NCI-H460 (cell line): ENCODE data around the gene ARHGEF17. TPM values are rescaled to one million over a fixed set of nuclear protein-coding genes. Genes with fewer than 3 reads are reported as not detected.
A peak's percentile ranks its signal among the peaks of the same experiment; 100 is the strongest.

Source experiments
- DNase-seq: peaks from one replicate; pipeline ENCODE4 v3.0.0-alpha.2; 2016; ENCODE audit warnings: low read depth; ENCODE audit errors: extremely low read depth
- total RNA-seq: library from RNA; depleted of rRNA; stranded (reverse); fragments of >200 nt; shearing (Covaris generic); gene quantifications from 2 replicates; pipeline ENCODE4 v1.2.3, GENCODE V29; 2014; rRNA removed

Gene ARHGEF17
- total RNA-seq, 1 experiment from 2014 or later = 3.7 TPM

GRCh38 chr11:73403541-73403940 lies 95.5 kb downstream of the ARHGEF17 start:
- DNase-seq = no peak

DNA sequence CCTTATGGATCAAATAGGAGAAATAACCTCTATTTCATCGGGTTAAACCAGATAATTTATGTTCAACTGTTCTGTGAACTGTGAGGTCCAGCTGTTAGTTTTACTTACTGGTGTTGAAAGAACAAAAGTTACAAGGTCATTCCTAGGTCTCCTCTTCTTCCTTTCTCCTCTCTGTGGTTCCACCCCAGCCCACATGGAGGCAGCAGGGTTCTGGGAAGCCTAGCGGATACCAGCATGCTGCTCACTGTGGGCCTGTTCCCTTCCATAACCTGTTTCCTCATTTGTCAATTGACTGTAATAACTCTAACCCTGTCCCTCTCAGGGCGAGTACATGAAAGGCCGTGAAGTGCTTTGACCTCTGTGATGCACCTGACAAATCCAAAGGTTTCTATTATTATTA lies 96.0 kb downstream of the ARHGEF17 start:
- peak; percentile 30 for DNase-seq

GRCh38 chr11:73404506-73405145 lies 96.5 kb downstream of the ARHGEF17 start:
- no peak for DNase-seq

DNA sequence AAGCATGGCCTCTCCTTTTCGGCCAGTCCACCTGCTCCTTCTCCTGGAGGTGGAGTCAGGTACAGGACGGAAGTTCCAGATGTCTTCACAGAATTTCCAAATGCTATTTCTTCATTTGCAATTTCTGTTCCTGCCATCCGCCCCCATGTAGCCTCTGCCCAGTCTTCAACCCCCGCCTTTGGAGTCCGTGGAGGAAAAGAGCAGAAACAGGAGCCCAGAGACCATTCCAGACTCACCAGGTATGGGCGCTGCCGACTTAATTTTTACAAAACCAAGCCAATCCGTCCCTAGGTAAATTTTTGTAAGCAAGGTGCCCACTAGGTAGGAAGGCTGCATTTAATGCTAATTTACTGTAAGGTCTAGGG lies 97.1 kb downstream of the ARHGEF17 start:
- DNase-seq = no peak

GRCh38 chr11:73406131-73406530 lies 98.1 kb downstream of the ARHGEF17 start:
- no peak for DNase-seq

DNA sequence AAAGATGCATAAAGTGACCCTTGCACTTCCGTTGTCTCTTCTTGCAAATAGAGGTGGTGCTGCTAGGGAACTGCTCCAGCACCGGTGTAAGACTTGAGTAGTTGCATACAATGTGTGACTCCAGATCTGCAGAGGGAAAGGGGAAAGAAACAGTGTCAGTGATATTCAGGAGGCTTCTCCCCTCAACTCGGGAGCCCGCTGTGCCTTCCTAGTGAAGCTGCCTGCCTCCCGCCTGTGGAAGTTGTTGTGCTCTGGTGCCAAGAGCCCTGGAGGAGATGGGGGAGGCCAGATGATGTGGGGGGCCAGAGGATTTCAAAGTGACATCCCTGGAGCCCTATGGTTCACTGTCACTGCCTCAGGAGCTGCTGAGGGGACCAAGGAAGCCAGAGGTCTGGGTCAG lies 98.5 kb downstream of the ARHGEF17 start:
- DNase-seq = no peak

DNA sequence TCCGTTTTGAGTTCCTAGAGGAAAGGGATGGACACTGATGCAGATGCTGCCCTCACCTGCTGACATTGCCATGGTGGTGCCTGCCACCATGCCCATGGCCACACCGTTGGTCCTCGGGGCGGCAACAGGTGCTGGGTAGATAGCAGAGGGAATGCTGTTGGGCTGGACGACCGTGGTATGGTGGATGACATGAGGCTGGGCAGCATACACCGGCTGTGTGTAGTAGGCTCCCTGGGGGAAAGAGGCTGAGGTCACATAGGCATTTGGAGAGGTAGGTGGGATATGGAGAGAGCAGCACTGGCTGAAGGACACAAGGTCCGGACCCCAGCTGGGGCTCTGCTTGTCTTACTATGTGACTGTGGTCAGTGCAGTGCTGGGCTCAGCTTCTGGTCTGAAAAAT lies 101.4 kb downstream of the ARHGEF17 start:
- DNase-seq = no peak

DNA sequence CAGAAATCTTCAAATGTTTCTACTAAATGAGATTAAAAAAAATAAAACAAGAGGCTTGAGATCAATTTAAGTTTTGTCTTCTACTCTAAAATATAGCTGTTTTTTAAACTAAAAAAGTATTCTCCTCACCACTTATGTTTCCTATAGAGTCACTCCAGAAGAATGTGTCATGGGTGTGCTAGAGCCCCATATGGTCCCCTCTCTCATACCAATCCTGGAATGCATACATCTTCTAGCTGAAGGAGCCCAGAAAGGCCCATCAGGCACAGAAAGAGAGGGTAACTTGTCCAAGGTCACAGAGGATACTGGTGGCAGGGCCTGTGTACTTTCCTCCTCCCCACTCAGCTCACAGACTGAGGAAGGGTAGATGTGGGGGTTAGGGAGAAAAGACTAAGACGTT lies 102.6 kb downstream of the ARHGEF17 start:
- no peak for DNase-seq

DNA sequence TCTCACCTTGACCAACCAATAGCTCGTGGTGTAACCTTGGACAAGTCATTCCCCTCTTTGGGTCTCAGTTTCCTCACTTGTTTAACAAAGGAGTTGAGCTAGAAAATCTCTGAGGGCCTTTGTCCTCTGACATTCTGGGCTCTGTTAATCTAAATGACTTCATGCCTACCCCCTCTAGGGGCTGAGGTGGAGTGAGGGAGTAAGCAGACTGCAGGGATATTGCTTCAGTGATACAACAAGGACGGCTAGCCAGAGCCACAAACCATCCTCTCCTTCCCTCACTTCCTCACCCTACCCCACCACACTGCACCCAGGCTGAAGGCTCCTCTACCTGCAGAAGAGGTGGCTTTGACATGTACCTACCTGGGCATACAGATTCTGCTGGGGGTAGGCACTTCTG lies 103.0 kb downstream of the ARHGEF17 start:
- DNase-seq = no peak

GRCh38 chr11:73412308-73412707 lies 104.2 kb downstream of the ARHGEF17 start:
- DNase-seq = no peak

DNA sequence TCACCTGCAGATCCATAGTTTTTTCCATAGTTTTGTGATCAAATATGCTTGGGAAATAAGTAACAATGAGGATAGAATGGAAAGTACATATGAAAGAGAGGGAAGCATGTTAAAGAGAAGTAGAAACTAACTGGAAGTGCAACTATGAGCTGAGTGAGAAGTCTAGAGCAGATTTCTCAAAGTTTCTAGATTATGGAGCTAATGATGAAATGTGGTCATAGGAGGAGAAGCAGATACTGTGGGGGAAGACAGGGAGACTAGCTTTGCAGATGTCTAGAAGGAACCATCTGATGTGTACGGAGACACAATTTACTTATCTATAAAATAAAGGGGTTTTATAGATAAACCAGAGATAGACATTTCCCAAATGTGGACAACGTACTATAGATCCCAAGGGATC lies 105.2 kb downstream of the ARHGEF17 start:
- DNase-seq = no peak

DNA sequence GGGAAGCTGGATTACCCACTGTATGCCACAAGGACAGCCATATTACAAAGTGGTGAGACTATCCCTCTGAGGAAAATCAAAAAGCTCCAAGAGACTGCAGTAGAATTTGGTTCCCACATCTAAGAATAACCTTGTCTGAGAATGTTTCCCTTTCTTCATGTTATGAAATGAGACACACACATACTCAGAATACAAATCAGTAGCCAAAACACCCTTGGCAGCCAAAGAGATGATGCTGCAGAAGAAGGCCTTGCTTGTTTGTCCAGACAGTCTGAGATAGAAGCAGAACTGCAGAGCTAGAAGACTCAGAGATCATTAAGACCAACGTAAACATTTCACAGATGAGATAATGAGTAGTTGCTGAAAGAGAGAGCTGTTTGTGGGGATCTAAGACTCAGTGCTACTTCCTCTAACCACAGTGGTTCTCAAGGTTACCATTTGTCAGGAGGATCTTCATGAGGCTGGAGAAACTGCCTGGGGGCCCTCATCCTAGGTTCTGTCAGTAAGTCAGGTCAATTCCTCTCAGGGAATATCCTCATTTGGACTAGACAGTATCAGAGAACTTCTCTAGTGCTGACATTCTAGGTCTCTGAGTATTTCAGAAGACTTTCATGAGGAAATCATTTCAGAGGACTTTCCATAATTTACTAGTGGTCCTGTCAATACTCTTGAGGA lies 107.0 kb downstream of the ARHGEF17 start:
- no peak for DNase-seq

DNA sequence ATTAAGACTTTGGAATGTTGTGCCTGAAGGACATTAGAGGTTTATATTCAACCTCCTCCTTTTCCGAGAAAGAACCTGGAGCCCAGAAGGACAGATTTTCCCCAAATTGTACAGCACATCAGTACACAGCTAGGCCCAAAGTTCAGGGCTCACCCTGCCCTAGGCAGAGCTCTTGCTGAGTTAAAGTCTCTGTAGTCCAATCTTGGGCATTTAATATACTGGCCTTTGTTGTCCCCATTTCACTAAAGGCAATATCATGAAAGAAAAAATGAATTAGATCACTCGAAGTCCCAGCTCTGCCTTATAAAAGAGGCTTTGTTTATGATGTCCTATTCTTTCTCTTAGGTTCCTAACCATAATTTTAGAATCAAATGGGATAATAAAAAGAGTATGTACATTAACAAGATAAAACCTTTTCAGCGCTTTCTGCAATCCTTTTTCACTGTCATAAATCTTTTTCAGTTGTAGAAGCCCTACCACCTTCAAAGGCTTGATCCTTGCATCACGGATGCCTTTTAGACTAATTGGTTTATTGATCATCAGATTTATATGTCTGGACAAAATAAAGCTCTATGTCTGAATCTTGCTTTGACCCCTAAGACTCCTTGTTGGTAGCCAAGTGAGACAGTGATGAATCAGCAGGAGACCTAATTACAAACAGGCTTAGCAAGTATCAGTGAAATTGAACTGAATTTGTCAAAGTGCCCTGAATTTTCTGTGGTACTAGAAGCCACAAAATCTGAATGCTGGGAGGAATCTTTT lies 108.0 kb downstream of the ARHGEF17 start:
- DNase-seq = no peak

DNA sequence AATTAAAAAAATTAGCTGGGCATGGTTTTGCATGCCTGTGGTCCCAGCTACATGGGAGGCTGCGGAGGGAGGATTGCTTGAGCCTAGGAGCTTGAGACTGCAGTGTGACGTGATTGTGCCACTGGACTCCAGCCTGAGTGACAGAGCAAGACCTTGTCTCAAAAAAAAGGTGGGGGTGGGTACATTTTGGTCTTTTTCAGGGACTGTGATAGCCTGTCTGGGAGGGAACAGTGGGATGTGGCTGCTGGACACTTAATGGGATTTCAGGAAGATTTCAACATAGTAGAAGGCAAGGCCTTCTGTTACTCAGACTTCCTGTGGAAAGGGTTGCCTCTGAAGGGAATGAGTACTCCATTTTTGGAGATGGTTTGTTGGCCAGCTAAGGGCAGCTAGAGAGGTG lies 108.7 kb downstream of the ARHGEF17 start:
- no peak for DNase-seq

Other genes with a start within 250 kb of the ARHGEF17 start
- 3.9 and 4.1 TPM in 2 replicates for gene FCHSD2, start 166.0 kb upstream of the ARHGEF17 start, total RNA-seq
- not detected in 2 replicates for gene P2RY2, start 90.0 kb upstream of the ARHGEF17 start, total RNA-seq
- gene P2RY6, start 35.9 kb upstream of the ARHGEF17 start, total RNA-seq = not detected in 2 replicates
- gene RELT, start 68.1 kb downstream of the ARHGEF17 start, total RNA-seq = 2.3 and 3.1 TPM in 2 replicates